Cardiac muscle cell (in vitro differentiated cells and primary cell): ENCODE results near the gene PRR5. TPM values are rescaled to one million over a fixed set of nuclear protein-coding genes. Genes with fewer than 3 reads are reported as not detected.

Experiments
- DNase-seq, 2 donors: peaks; one replicate each; pipeline versions ENCODE4 v3.0.0 to v3.0.0-alpha.2; 2010 to 2017; ENCODE audit warnings: low read depth in 1 of 2, low spot score in 1 of 2
- H3K27ac ChIP-seq: fragments of 200-600 bp; sonication (generic); 2 replicates; pipeline ENCODE4 v1.5.1; 2016
- H3K27me3 ChIP-seq: fragments of 200-600 bp; sonication (generic); 2 replicates; pipeline ENCODE4 v1.6.0; 2016; ENCODE audit warnings: control low read depth
- H3K36me3 ChIP-seq: fragments of 200-600 bp; sonication (generic); 2 replicates; pipeline ENCODE4 v1.5.1; 2016; ENCODE audit warnings: control low read depth
- H3K4me1 ChIP-seq: fragments of 200-600 bp; sonication (generic); 2 replicates; pipeline ENCODE4 v1.8.1; 2017; ENCODE audit warnings: low read depth, mild to moderate bottlenecking, mixed run types
- H3K4me3 ChIP-seq: fragments of 200-600 bp; sonication (generic); 2 replicates; pipeline ENCODE4 v1.5.1; 2016; ENCODE audit warnings: mild to moderate bottlenecking
- H3K9me3 ChIP-seq: fragments of 200-600 bp; sonication (generic); 2 replicates; pipeline ENCODE4 v1.5.1; 2017; ENCODE audit warnings: low read depth, mild to moderate bottlenecking, control low read depth
- polyA plus RNA-seq: library from polyadenylated mRNA; unstranded; fragments of >200 nt; fragmentation: Nextera tagmentation; extraction: Ambion mirVana; gene quantifications from 2 replicates; pipeline ENCODE4 v1.2.1, GENCODE V29; 2016
- total RNA-seq: library from RNA; depleted of rRNA; stranded (reverse); fragments of >200 nt; gene quantifications from 2 replicates; pipeline ENCODE4 v1.2.3, GENCODE V29; 2016
- TF ChIP-seq, protein P1 (sequence below): IDR thresholded peaks from 2 replicates; pipeline ENCODE4 v1.5.1; 2012; ENCODE audit warnings: low read depth, mild to moderate bottlenecking, low read length

PRR5 gene
- total and polyA plus RNA-seq, 2 experiments from 2014 or later: 36.5 to 41.7 TPM

DNA sequence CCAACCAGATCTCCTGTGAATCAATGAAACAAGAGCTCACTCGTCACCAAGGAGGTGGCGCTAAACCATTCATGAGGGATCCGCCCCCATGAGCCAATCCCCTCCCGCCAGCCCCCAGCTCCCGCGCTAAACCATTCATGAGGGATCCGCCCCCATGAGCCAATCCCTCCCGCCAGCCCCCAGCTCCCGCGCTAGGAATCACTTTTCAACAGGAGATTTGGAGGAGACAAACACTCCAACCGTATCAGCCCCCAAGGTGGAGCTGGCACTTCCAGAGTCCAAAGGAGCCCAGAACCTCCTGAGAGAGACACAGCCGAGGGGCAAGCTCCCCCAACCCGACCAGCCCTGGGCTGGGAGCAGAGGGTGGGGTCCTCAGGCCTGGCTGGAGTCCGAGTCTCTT is 40.9 kb upstream of the PRR5 start:
- H3K9me3 ChIP-seq: no peaks in the 10 kb centered on the region
- no peaks in the 10 kb centered on the region for H3K27me3 ChIP-seq
- no peak overlapping the region for H3K27ac ChIP-seq
- no peaks in the 10 kb centered on the region for H3K36me3 ChIP-seq
- TF ChIP-seq, protein P1, sequence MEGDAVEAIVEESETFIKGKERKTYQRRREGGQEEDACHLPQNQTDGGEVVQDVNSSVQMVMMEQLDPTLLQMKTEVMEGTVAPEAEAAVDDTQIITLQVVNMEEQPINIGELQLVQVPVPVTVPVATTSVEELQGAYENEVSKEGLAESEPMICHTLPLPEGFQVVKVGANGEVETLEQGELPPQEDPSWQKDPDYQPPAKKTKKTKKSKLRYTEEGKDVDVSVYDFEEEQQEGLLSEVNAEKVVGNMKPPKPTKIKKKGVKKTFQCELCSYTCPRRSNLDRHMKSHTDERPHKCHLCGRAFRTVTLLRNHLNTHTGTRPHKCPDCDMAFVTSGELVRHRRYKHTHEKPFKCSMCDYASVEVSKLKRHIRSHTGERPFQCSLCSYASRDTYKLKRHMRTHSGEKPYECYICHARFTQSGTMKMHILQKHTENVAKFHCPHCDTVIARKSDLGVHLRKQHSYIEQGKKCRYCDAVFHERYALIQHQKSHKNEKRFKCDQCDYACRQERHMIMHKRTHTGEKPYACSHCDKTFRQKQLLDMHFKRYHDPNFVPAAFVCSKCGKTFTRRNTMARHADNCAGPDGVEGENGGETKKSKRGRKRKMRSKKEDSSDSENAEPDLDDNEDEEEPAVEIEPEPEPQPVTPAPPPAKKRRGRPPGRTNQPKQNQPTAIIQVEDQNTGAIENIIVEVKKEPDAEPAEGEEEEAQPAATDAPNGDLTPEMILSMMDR: no peak
- no peaks in the 10 kb centered on the region for H3K4me1 ChIP-seq
- H3K4me3 ChIP-seq: no peak overlapping the region
- peak in 1 of 2 donors; percentile 41 for DNase-seq

DNA sequence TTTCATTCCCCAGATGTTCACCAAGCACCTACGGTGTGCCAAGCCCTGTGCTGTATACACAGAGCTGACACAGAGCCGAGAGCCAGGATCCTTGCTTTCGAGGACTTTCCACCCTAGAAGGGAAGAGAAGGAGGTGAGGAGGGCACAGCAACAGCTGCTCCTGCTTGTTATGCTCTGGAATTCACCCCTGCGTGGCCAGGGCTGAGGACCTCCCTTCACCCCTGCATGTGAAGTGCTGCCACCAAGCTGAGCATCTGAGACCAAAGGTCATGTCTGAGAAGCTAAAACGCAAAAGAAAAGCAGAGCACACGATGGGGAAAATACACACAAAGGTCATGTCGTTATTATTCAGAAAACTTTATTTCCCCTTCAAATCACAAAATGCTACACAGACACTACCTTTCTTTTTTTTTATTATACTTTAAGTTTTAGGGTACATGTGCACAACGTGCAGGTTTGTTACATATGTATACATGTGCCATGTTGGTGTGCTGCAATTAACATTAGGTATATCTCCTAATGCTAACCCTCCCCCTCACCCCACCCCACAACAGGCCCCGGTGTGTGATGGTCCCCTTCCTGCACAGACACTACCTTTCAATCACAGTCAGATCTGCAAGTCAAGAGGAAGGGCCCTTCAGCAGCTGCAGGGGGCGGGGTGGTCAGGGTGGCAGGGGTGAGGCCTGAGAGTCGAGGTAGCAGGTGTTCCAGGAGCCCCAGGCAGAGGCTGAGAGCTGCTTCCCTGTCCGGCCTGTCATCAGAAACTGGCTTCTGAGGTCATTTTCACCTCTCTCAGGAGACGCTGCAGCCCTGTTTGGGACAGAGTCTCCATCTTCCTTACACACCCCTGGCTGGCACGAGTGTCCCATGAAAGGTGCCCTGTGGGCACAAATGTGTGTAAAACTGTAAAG is 40.1 kb upstream of the PRR5 start:
- no peaks in the 10 kb centered on the region for H3K4me1 ChIP-seq
- no peak overlapping the region for H3K27ac ChIP-seq
- H3K4me3 ChIP-seq: no peak overlapping the region
- H3K36me3 ChIP-seq: no peaks in the 10 kb centered on the region
- no peaks in the 10 kb centered on the region for H3K9me3 ChIP-seq
- no peak for DNase-seq
- TF ChIP-seq, protein P1: no peak
- H3K27me3 ChIP-seq: no peaks in the 10 kb centered on the region

DNA sequence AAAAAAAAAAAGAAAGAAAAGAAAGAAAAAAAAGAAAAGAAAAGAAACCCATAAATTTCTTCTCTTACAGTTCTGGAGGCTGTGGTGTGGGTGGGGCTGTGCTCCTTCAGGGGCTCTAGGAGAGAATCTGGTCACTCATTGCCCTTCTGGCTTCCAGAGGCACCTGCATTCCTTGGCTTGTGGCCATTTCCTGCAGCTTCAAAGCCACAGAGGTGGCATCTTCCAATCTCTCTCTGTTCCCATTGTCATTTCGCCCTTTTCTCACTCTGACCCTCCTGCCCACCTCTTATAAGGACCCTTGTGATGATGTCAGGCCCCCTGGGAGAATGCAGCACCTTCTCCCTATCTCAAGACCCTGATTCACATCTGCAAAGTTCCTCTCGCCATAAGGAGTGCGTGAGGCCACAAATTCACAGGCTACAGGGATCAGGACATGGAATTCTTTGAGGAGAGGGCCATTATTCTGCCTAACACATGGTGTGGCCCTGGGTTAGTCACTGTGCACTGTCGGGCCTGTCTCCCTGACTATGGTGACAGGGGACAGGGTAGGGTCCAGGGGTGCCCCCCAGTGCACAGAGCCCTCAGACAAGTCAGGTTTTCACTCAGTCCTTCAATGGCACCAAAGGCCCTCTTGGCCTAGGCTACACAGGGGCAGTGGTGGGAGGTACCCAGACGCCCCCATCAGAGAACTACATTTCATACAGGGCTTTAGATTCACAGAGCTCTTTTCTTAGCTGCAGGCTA is 38.6 kb upstream of the PRR5 start:
- no peak for DNase-seq
- no peak overlapping the region for H3K27ac ChIP-seq
- no peaks in the 10 kb centered on the region for H3K4me1 ChIP-seq
- TF ChIP-seq, protein P1: no peak
- H3K9me3 ChIP-seq: no peaks in the 10 kb centered on the region
- H3K4me3 ChIP-seq: no peak overlapping the region
- no peaks in the 10 kb centered on the region for H3K27me3 ChIP-seq
- no peaks in the 10 kb centered on the region for H3K36me3 ChIP-seq

DNA sequence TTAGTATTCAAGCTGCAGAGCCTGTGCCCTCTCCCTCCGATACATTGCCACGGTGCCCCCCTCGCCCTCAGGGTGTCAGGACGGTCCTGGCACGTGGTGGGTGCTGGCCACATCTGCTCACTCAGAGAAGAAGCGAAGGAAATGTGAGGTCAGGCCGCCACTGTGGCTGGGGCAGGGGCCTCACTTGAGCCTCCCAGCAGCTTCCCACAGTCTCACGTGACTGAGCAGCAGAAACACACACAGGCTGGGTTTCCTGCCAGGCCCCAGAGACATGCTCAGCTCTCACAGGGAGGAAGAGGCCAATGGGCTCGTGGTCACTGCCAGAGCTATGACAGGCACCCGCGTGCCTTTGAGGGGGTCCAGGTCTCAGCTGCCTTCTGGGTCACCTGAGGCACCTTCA is 37.9 kb upstream of the PRR5 start:
- Histone ChIP-seq H3K9me3 (no peaks in the 10 kb centered on the region), H3K4me1 (no peaks in the 10 kb centered on the region), H3K27me3 (peaks cover under 1% of the 10 kb centered on the region), H3K4me3 (no peak overlapping the region), H3K27ac (no peak overlapping the region), H3K36me3 (no peaks in the 10 kb centered on the region)
- peak in 1 of 2 donors; percentile 79 for DNase-seq
- TF ChIP-seq, protein P1: no peak

DNA sequence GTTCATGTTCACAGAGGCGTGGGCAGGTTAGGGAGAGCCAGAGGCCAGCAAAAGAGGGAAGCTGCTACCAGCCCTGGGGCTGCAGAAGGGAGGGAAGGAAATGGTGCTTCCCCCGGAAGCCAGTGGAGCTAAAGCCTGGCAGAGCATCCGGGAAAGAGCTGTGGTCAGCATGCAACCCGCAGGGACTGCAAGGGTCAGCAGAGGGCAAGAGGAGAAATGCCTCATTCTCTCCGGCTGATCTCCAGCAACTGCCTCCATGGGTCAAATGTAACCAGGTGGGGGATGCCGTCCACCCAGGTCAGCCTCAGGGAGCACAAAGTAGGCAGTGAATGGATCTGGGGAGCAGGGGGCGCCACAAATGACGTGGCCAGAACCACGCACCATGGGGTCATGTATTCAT is 36.9 kb upstream of the PRR5 start:
- Histone ChIP-seq H3K36me3 (no peaks in the 10 kb centered on the region), H3K27ac (no peak overlapping the region), H3K9me3 (no peaks in the 10 kb centered on the region), H3K4me3 (no peak overlapping the region), H3K27me3 (peaks cover 5% of the 10 kb centered on the region), H3K4me1 (no peaks in the 10 kb centered on the region)
- DNase-seq: peak in 1 of 2 donors; percentile 60
- TF ChIP-seq, protein P1: no peak
